Measurements from ENCODE around the gene FN3K.

Gene FN3K

GRCh38 chr17:82703935-82704865 is 31.2 kb upstream of the FN3K start:
- no peak for DNase-seq (ENCODE audit: low read depth)

- no peak for DNase-seq (ENCODE audit: low read depth)
Measured at GRCh38 chr17:82704886-82705285, 30.5 kb upstream of the FN3K start.

GRCh38 chr17:82705756-82706155 is 29.7 kb upstream of the FN3K start:
- no peak for DNase-seq (ENCODE audit: low read depth)

- no peak for DNase-seq (ENCODE audit: low read depth)
Measured at GRCh38 chr17:82709024-82709675, 26.3 kb upstream of the FN3K start.

- DNase-seq (ENCODE audit: low read depth), result no peak
Measured at GRCh38 chr17:82709676-82710498, 25.5 kb upstream of the FN3K start.

GRCh38 chr17:82710499-82711232 is 24.7 kb upstream of the FN3K start:
- no peak for DNase-seq (ENCODE audit: low read depth)

GRCh38 chr17:82713071-82713723 is 22.2 kb upstream of the FN3K start:
- DNase-seq (ENCODE audit: low read depth), result no peak

GRCh38 chr17:82716203-82717010 is 19.0 kb upstream of the FN3K start, which contains the start of gene FN3KRP:
TSS of gene FN3KRP (plus strand) at chr17:82716706. CDS start at chr17:82716756, 50 bp downstream.
- peak; percentile 82 for DNase-seq (ENCODE audit: low read depth)

- DNase-seq (ENCODE audit: low read depth), result no peak
Measured at GRCh38 chr17:82718986-82719685, 16.3 kb upstream of the FN3K start.

- DNase-seq (ENCODE audit: low read depth), result no peak
Measured at GRCh38 chr17:82720204-82720603, 15.2 kb upstream of the FN3K start.

- no peak for DNase-seq (ENCODE audit: low read depth)
Measured at GRCh38 chr17:82722341-82723013, 12.9 kb upstream of the FN3K start.

- no peak for DNase-seq (ENCODE audit: low read depth)
Measured at GRCh38 chr17:82723169-82723807, 12.1 kb upstream of the FN3K start.

- no peak for DNase-seq (ENCODE audit: low read depth)
Measured at GRCh38 chr17:82726427-82726826, 9.0 kb upstream of the FN3K start.

- no peak for DNase-seq (ENCODE audit: low read depth)
Measured at GRCh38 chr17:82729479-82730260, 5.7 kb upstream of the FN3K start.

- no peak for DNase-seq (ENCODE audit: low read depth)
Measured at GRCh38 chr17:82732118-82732743, 3.2 kb upstream of the FN3K start.

- no peak for DNase-seq (ENCODE audit: low read depth)
Measured at GRCh38 chr17:82736511-82737185, 1.2 kb downstream of the FN3K start.
